ENCODE measurements around the gene SOS1.
"Not testable (repeated sequence)": the region's sequence is repeated elsewhere in the genome, so short reads cannot be mapped to it uniquely, and the experiment has no call there.

SOS1 gene

DNA sequence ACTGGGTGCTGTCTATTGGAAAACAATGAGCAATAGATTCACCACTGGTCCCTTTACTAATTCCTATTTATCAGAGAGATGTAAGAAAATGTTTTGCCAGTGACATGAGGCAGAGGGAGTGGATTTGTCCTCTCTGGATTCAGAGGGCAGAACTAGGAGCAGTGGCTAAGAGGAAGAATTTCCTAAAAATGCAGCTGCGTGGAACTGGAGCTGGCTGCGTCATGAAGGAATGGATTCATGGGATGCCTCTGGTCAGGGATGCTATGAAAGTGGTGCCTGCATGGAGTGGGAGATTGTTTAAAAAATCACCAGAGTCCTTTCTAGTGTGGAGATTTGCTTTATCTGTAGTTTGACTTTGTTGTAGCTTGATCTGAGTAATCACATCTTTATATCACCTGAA lies 152.8 kb downstream of the SOS1 start:
- DNase-seq (ENCODE audit: low read depth), result no peak

DNA sequence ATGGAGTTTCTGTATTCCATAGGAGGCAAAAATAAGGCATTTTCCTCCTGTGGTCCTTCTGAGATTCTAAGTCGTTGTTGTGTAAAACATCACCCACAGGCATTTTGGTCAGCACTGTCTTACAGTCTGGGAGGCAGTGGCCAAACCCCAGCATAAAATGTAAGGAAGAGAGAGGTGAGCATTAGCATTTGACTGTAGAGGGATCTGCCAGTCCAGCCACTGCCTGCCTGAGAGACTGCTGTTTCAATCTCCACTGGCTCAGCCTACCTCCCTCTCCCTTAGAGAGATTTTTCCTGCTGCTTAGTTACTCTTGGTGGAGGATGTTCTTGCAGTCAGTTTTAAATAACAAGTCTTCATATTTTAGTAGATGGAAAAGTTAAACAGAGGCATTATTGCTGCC lies 154.2 kb downstream of the SOS1 start:
- no peak for DNase-seq (ENCODE audit: low read depth)

DNA sequence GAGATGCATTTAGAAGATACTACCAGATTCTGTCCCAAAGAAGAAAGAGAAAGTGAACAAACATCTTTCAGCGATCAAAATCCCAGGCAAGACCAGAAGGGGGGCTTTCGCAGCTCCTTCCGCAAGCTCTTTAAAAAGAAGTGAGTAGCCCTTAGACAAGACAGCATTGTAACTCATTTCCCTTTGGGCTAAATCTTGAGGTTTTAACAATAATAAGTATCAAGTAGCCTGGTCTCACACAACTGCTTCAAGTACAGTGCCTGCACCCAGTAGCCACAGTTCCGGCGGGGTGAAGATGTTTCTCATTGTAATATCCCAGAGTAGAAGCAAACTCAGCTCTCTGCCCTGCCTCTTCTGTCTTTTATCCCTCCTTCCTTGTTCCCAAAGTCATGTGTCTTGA lies 154.8 kb downstream of the SOS1 start:
- DNase-seq (ENCODE audit: low read depth), result no peak

DNA sequence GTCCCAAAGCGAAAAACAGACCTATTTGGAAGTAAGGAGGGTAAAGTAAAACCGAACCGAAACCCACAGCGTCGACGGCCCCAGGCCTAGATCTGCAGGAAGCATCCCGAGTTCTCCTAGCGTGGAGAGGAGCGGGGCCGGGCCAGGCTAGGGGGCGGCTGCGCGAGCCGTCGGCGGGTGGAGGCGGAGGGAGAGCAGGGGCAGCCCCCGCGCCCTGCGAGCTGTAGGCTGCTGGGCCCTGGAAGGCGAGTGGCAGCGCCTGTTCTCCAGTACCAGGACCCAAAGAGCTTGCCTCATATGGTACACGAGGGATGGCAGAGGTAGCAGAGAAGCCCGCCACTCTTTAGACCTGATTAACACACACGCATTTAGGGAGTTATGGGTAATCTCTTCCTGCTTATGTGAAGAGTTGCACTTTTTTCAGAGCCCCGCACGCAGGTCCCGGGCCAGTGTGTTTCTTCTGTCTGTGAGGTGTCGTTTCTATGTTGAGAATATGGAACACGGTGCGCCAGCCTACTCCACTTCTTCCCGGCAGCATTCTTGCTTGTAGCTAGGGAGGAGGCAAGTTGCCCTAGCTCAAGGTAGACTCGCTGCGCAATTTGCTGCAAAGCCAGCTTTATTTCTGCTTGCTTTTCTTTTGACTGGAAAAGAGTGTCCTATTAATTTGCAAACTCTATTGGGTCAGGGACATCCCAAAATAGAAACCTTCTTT lies 160.1 kb downstream of the SOS1 start:
- DNase-seq (ENCODE audit: low read depth), result no peak

DNA sequence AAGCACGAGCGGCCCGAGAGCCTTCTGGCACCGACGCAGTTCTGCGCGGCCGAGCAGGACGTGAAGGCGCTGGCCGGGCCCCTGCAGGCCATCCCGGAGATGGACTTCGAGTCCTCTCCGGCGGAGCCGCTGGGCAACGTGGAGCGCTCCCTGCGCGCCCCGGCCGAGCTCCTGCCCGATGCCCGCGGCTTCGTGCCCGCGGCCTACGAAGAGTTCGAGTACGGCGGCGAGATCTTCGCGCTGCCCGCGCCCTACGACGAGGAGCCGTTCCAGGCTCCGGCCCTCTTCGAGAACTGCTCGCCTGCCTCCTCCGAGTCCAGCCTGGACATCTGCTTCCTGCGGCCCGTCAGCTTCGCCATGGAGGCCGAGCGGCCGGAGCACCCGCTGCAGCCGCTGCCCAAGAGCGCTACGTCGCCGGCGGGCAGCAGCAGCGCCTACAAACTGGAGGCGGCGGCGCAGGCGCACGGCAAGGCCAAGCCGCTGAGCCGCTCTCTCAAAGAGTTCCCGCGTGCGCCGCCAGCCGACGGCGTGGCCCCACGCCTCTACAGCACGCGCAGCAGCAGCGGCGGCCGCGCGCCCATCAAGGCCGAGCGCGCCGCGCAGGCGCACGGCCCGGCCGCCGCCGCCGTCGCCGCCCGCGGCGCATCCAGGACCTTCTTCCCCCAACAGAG lies 160.8 kb downstream of the SOS1 start:
- DNase-seq (ENCODE audit: low read depth), result peak; percentile 12

DNA sequence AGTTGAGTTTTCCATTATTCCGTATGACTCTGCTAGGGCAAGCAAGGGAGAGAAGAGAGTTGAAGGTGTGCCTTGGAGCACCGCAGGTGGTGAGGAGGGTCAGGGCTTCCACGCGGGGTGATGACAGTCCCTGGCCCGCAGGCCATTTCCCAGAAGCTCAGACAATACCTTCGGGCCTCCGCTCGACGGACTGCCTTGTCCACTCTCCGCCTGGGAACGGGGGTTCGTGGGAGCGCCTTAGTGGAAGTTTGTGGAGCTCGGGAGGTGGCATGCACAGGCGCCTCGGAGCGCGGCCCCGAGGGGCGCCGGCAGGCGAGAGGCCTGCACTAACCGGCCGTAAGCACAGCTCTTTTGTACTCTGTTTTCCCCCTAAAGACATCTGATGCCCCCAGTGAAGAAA lies 161.4 kb downstream of the SOS1 start:
- DNase-seq (ENCODE audit: low read depth), result no peak

DNA sequence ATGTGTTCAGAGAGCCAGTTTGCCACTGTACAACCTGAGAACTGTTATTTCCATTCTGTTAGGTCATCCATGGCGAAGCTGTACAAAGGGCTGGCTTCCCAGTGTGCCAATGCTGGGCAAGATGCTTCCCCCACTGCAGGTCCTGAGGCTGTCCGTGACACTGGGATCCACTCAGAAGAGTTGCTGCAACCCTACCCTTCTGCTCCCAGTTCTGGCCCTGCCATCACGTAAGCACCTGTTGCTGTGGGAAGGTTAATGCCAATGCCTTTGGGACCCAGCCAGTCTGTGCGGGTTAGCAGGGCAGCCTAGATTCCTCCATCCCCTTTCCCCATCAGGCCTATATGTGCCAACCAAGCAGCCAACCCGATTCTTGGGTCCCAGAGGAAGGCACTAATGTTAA lies 162.9 kb downstream of the SOS1 start:
- no peak for DNase-seq (ENCODE audit: low read depth)

DNA sequence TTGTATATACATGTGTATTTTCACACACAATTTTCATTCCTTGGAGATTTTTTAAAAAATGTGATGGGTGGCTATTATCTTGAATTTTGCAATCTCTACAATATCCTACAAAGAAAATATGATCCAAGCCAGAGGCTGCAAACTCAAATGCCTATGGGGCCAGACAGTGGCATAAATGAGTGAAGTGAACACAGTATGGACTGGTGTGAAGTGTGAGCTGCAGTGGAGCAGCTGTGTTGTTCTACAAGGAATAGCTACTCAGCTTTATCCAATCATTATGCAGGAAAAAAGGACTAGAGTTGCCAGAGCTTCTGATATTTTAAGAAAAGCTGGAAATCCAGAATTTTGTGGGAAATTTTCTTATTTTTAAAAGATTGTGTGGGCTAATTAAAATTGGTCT lies 169.1 kb downstream of the SOS1 start:
- no peak for DNase-seq (ENCODE audit: low read depth)

DNA sequence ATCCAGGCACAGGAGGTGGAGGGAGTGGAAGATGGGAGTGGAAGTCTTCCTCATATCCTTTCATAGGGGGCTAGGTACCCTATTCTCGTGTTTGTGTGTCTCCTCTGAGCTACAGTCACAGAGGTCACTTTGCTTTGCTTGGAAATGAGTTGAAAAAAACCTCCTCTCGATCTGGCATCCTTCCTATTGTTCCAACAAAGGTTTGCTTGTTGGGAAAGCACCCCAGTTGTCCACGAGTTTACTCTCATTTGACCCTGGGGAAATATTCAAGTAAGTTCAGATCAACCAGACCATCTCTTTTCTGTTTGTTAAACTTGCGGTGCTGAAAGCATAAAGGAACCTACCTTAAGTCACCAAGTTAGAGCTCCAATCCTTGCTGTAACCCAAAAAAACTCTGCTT lies 171.9 kb downstream of the SOS1 start:
- no peak for DNase-seq (ENCODE audit: low read depth)

DNA sequence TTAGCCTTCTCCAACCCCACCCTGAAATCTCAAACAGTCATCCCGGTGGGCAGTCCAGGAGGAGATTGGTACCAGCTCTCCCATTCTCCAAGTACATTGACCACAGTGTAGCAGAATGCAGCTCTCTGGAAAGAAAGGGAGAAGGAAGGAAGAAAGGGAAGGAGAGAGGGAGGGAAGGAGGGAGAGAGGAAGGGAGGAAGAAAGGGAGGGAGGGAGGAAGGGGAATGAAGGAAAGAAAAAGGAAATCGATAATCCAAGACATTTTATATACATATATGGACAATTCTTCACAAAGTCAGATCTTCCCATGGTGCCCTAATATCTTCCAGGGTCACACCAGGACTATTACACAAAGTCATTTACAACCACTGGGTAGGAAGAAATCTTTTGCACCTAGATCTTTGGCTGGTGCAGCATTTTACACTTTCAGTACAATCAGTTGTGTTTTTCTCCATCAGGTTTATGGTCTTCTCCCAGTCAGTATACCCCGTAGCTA lies 172.4 kb downstream of the SOS1 start:
- DNase-seq (ENCODE audit: low read depth), result no peak

DNA sequence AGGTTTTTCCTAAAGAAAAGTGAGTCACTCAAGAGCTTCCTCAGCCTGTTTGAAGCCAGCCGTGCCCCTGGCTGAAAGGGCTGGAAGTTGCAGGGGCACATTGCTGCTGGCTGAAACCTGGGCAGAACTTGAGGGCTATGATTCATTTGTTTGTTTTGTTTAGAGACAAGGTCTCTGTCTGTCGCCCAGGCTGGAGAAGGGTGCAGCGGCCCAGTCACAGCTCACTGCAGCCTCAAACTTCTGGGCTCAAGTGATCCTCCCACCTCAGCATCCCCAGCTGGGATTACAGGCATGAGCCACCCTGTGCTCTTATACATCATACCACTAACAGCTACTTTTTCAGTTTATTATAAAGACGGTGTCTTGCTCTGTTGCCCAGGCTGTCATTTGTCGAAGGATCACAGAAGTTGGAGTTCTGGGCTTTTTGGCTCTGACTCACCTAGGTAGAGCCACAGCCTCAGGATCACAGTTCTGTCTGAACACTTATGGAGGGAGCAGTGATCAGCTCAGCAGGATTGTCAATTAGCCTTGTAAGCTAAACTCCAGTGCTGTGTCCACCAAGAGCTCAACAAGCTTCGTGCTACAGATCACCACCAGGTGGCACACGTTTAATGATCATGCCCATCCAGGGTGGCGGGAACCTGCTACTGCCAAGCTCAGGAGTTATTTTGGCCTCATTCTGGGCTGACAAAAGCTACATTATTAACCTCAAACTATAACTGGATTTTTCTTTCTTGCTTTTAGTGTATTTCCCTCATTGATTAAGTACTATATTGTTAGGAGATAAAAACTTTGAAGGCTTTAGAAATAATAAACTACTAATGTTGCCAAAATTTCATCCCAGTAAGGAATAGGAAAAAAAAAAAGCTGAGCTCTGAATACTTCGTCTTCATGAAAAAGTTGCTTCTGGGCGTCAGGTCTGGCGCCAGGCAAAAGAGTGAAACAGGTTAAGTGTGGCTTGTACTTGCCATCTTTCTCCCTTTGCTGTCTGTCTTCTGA lies 173.3 kb downstream of the SOS1 start:
- peak; percentile 83 for DNase-seq (ENCODE audit: low read depth)

DNA sequence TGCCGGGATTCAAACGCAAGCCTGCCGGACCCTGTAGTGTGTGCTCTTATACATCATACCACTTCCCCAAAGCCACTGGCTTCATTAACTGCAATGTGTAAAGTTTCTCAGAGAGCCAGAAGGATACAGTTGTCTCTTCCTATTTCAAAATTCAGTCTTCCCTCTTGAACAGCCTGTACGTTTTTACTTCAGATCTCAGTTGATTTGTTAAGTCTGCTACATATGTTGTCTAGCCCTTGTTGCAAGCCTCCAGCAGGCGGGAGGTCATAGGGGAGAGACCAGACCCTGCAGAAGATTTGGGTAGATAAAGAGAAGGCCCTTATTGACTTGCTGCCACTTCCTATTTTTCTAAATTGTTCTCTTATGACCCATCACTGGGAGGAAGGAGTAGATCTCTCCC lies 174.9 kb downstream of the SOS1 start:
- DNase-seq (ENCODE audit: low read depth), result no peak

DNA sequence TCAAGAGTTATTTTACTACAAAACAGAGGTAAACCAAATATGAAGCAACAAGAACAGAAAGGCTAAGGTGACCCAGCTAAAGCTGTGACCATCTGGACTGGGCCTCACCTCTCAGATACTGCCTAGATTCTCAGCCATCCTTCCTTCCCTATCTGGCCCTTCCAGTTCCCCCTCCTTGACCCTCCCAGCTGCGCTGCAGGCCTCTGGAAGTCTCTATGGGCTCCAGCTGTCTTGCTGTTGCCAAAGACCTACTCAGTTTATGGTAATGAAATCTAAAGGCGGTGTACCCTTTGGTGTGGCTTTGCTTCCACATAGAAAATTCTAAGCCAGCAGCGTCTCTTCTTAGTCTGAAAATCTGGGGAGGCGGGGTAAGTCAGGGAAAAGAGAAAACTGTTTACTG lies 175.5 kb downstream of the SOS1 start:
- DNase-seq (ENCODE audit: low read depth), result no peak

DNA sequence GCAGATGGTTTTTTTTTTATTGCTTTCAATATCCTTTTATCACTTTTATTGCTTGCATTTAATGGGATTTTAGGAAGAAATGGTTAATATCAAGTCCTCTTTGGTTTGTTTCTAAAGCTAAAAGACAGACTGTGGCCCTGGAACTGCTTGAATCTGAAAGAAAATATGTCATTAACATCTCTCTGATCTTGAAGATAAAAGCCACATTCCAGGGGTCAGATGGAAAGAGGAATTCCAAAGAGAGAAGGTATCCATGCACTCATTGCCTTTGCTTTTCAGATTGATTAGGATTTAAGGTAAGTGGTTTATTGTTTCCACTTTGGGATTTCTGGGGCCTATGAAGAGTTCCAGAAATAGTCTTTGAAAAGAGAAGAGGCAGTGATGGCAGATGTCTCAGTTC lies 177.1 kb downstream of the SOS1 start:
- DNase-seq (ENCODE audit: low read depth), result no peak

DNA sequence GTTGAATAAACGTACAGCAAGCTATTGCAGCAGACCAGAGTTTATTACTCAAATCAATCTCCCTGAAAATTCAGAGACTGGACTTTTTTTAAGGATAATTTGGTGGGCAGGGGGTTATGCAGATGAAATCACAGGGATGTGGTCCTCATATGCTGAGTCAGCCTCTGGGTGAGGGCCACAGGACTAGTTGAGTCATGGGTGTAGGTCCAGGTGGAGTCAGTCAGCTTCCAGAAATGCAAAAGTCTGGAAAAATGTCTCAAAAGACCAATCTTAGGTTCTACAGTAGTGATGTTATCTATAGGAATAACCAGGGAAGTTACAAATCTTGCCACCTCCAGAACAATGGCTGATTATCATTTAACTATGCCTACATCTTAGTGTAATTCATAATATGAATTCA lies 180.1 kb downstream of the SOS1 start:
- DNase-seq (ENCODE audit: low read depth), result no peak

DNA sequence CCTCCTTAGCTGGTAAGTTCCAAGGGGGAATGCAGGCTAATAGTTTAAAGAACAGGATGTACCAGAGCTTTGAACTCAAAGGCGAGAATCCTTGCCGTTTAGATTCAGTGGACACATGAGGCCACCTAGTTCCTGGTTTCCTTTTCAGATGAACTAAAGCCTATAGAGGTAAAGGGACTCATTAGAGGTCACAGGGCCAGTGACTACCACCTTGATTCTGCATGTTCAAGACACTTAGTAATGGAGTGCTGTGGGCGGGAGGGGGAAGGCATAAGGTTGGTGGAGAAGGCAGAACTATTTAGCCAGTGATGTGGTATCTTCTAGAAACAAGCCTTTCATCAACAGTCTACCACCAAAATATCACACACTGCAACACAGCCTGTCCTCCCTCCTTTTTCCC lies 183.3 kb downstream of the SOS1 start:
- DNase-seq (ENCODE audit: low read depth), result no peak

DNA sequence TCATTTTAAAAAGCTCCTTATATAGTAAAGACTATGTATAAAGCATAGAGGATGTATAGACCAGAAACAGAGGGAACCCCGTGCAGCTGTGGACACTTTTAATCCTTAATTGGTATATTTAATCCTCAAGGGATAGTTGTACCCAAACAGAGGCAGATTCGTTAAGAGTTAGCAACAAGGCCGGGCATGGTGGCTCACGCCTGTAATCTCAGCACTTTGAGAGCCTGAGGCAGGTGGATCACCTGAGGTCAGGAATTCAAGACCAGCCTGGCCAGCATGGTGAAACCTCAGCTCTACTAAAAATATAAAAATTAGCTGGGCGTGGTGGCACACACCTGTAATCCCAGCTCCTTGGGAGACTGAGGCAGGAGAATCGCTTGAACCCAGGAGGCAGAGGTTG lies 184.3 kb downstream of the SOS1 start:
- DNase-seq (ENCODE audit: low read depth), result not testable (repeated sequence)

DNA sequence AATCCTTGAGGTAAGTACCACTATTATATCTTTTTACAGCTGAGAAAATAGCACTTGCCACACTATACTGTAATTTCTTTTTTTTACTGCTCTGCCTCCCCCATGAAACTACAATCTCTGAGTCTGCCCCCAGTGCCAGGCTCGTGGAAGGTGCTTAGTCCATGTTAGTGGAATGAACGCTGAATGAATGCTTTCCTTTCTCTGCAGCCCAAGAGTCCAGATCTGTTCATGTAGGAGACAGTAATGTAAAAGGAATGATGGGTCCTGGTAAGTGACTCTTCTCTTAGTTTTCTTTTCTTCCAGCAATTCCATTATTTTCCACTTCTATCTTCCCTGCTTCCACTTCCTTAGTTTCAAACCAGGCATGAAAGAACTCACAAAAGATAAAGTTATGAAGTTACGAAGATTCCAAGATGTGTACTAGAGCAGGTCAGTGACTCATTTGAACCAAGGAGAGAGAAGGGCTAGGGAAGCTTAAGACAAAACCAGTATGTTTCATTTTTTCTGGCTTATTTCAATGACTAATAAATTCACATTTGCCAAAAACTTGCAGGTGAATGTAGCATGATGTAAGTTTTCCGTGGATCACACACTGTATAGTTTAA lies 185.2 kb downstream of the SOS1 start:
- DNase-seq (ENCODE audit: low read depth), result peak; percentile 59

DNA sequence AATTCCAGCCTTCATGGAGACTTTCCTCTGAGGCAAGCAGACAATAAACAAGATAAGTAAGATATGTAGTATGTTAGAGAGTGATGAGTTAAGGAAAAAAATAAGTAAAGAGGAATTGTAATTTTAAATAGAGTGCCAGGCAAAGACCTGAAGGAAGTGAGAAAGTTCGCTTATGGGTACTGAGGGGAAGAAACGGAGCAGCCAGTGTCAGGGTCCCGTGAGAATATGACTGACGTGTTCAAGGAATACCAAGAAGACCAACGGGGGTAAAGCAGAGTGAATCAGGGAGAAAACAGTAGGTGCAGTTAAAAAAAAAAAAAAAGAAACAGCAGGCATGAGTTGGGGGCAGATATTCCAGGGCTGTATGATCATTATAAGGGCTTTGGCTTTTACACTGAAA lies 186.1 kb downstream of the SOS1 start:
- no peak for DNase-seq (ENCODE audit: low read depth)

DNA sequence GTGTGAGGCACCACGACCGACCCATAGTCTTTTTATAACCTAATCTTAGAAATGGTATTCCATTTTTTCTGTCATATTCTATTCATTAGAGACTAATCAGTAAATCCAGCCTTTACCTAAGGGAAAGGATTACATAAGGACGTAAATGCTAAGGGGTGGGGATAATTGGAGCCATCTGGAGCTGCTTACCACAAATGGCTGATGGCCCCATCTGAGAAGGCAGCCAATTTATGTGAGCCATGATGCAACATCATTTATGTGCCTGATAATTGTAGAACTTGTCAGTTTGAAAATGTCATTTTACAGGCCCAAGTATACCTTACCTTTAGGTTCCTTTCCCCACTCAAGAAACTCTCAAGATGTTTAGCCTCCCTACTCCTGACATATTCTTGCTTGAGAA lies 187.2 kb downstream of the SOS1 start:
- no peak for DNase-seq (ENCODE audit: low read depth)

DNA sequence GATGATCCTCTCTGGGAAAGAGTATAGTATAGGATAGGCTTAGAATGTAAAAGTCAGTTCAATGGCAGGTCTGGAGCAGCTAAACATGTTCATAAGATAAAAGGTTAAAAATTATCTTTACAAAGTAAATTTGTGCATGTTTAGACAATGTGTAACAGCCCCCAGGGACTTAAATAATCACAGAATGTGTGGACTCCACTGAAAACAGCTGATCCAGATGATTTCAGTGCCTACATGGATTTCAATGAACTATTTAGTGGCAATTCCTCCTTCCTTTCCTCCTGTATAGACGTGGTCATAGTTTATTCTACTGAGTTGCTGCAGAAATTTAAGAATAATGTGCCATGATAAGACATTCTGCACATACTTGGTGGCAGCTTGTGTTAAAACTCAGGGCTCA lies 188.3 kb downstream of the SOS1 start:
- DNase-seq (ENCODE audit: low read depth), result no peak

All from ELR (cell line).